UCSD-AML1 (cell line): ENCODE data around the gene CPNE5.
A peak's percentile ranks its signal among the peaks of the same experiment; 100 is the strongest.

ENCODE experiments used
- DNase-seq: peaks from one replicate; lab custom pipeline; 2025; ENCODE audit not compliant: unreplicated experiment; lab: John Stamatoyannopoulos, UW

Gene CPNE5

GRCh38 chr6:36749829-36750489, 89.3 kb downstream of the CPNE5 start:
- DNase-seq = no peak

DNA sequence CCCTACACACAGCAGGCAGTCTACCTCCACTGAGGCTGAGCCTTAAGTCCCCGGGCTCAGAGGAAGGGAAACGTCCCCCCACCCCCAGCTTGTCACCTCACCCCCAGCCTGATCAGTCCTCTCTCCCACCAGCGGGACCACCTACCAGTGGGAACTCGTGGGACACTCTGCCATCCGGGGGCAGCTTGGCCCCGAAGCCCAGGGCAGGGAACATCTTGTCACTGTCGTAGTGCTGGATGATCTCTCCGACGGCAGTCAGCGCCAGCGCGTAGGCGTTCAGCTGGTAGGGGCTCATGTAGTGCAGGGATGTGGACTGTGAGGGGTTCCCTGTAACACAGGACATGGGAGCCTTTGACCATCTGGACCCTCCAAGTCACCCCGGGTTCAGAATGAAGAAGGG, 93.0 kb downstream of the CPNE5 start:
- DNase-seq = no peak

DNA sequence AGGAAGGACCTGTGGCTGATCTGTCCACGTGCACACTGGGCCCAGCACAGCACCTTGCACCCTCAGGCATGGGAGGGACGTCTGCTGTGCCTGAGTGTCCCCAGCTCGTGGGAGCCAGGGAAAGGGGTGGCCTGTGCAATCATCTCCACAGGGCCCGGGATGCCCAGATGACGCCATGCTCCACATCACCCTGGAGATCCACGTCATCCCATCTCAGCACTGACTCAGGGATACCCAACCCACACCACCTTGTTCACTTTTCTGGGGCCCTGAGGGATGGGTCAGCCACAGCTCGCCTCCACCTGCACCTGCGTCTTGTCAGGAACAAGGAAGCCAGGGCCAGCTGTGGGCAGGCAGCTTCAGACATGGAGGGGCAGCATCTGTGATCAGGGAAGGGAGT, 93.4 kb downstream of the CPNE5 start:
- DNase-seq = no peak

GRCh38 chr6:36745283-36745682, 94.0 kb downstream of the CPNE5 start:
- no peak for DNase-seq

DNA sequence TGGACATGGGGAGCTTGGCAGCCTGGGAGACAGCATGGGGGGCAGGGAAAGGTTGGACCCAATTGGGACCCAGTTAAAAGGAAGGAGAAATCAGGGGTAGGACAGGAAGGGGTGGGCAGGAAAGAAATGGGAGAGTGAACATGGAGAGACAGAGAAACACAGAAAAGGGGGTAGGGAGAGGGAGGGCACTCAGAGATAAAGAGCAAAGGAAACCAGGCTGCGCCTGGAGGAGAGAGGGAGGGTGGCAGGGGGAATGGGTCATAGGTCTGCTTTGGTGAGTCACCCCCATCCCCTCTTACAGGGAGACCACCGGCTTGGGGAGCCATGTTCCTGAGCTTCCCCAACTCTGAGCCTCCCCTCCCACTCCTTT, 95.0 kb downstream of the CPNE5 start:
- DNase-seq = no peak

DNA sequence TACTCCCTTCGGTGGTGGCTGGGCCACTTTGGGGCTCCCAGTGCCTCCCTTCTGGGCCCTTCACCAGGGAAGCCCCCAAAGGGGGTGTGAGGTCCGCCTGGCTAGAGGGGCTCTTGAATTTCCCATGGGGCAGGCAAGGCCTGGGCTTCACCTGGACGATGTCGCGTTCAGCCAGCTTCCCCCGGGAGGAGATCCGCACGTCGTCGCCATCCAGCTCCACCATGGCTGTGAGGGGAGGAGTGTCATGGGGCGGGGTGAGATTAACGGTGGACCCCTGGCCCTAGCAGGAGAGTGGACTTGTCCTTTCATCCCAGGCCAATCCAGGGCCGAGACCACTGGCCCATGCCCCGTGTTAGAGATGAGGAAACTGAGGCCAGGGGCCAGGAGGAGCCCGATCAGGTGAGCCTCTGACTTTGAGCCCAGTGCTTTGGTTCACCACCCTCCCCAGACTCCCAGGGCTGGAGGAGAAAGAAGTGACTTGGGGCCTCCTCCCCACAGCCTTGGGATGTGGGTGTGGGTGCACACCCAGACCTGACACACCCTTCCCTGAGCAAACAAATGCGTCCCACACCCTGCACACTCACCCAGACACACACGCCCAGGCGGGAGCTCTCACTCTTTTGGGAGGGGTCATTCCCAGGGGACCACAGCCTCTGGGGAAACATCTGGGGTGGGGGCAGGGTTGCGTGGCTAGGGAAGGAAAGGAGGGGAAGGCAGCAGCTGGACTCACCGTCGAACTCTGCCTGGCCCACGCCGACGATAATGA, 95.5 kb downstream of the CPNE5 start:
- DNase-seq = peak; percentile 27

DNA sequence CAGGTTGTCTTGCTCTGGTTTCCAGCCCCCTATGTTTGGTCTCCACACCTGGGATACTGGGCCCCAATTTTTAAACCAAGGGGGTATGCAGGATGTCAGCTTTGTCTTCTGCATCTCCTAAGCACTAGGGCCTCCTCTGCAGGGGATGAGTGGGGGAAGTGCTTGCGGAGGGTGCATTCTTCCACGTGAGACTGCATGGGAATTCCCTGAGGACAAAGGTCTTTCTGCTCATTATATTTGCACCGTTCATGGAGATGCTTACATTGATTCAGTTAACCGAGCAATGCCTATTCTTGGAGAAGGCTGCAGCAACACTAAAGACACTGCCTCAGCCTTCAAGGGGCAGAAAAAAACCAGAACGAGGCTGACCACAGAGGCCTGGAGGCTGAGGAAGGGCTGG, 96.2 kb downstream of the CPNE5 start:
- DNase-seq = no peak

GRCh38 chr6:36742146-36742545, 97.1 kb downstream of the CPNE5 start:
- no peak for DNase-seq

DNA sequence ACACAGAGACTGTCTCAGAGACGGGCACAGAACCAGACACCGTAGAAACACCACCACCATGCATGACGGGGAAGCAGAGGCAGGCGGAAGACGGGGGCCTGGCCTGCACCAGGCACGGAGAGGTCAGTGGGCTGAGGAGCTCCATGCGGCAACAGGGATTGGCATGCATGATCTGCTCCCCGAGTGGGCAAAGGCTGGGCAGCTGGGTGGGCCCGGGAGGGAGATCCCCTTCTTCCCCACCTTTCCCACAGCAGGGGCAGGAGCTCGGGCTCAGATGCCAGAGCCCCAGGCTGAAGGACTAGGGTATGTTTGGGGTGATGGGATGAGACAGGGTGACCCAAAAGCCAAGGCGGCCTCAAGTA, 98.4 kb downstream of the CPNE5 start:
- no peak for DNase-seq

DNA sequence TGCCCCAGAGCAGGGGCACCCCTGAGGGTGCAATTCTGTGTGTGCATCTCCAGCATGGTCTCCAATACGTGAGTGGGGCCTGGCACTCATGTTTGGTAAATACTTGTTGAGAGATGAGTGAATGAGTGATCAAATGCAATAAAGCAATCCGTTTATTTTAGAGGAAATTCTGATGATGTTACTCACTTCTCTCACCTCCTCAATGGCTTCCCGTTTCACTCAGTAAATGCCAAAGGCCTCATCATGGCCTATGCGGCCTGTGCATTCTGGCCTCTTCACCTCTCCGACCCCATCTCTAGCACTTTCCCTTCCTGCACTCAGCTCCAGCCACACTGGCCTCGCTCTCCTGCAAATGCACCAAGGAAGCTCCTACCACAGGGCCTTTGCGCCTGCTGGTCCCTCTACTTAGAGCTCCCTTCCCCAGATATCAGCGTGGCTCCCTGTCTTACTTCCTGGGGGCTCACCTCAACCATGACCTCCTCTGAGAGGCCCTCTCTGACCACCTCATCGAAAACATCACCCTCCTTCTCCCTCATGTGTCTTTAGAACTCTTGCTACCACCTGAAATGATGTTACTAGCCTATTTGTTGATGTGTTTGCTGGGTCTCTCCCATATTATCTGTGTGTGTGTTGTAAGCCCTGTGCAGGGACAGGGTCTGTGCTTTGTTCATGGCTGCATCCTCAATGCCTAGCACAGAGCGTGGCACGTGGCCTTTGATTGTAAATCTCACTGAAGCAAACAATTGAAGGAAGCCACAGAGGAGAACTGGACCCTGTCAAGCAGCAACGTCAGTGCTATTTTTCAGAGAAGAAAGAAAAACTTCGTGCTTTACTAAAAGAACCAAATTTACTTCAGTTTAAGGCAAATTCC, 99.1 kb downstream of the CPNE5 start:
- DNase-seq = no peak

GRCh38 chr6:36738108-36738507, 101.1 kb downstream of the CPNE5 start:
- DNase-seq = no peak

GRCh38 chr6:36737043-36737785, 102.0 kb downstream of the CPNE5 start:
- DNase-seq = no peak

GRCh38 chr6:36735110-36736071, 103.9 kb downstream of the CPNE5 start:
- DNase-seq = no peak

DNA sequence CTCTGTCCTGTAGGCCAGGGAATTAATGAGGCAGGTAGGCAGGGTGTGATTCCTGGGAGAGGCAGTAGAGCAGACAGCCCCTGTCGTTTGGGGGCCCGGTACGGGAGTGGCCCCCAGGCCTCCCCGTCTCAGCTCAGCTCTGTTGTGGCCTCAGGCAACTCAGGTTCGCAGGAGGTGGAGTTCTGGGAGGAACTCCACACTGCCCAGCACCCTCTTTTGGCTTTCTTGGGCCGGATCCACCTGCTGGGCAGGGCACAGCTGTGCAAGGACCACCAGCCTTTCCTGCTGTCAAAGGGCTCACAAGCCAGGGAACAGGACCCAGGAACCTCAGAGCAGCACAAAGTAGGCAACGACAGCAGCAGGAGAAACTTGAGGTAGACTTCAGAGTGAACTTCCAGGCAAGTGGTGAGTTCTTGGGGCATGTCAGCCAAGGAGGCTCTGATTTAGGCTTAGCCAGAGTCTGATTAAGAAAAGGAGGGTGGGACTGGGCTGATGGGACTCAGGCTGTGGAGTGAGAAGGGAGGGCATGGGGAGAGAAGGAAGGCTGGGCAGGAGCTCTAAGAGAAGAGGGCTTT, 104.7 kb downstream of the CPNE5 start:
- no peak for DNase-seq

DNA sequence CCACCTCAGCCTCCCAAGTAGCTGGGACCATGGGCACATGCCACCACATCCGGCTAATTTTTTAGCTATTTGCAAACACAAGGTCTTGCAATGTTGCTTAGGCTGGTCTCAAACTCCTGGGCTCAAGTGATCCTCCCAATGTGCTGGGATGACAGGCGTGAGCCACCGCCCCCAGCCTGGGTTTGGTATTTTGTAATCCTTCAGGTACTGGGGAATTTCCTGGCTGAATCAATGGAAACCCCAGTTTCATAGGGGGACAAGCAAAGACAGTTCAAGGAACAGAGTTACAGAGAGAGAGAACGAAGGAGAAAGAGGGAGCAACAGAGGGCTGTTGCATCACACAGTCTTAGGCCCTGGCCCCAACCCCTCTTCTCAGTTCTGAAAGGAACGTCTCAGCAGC, 105.9 kb downstream of the CPNE5 start:
- DNase-seq = no peak

DNA sequence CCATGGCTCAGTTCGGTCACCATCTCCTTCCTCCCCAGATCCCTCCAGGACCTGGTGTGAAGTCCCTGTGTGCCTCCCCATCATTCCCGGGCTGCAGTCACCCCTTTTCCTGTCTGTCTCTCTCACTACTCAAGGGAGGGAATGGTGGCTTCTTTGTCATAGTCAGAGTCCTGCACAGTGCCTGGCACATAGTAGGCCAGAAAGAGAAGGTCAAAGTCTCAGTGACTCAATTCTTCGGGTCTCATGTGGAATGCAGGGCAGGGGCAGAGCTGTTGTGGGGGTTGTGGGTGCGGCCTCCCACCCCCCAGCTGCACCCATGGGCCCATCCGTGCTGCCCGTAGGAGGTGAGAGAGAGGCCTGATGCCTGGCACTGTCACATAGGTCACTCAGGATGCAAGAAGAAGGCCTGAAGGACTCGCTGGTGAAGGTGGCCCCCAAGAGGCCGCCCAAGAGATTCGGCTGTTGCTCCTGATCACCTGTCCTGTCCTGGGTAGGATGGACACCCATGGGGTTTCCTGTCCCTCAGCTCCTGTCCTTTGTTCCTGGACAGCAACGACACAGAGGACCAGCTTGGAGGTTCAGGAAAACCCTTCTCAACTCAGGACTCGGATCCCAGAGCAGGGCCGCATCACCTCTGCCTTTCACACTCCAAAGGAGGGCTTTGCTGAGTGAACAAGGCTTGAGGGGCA, 107.5 kb downstream of the CPNE5 start:
- DNase-seq = no peak

DNA sequence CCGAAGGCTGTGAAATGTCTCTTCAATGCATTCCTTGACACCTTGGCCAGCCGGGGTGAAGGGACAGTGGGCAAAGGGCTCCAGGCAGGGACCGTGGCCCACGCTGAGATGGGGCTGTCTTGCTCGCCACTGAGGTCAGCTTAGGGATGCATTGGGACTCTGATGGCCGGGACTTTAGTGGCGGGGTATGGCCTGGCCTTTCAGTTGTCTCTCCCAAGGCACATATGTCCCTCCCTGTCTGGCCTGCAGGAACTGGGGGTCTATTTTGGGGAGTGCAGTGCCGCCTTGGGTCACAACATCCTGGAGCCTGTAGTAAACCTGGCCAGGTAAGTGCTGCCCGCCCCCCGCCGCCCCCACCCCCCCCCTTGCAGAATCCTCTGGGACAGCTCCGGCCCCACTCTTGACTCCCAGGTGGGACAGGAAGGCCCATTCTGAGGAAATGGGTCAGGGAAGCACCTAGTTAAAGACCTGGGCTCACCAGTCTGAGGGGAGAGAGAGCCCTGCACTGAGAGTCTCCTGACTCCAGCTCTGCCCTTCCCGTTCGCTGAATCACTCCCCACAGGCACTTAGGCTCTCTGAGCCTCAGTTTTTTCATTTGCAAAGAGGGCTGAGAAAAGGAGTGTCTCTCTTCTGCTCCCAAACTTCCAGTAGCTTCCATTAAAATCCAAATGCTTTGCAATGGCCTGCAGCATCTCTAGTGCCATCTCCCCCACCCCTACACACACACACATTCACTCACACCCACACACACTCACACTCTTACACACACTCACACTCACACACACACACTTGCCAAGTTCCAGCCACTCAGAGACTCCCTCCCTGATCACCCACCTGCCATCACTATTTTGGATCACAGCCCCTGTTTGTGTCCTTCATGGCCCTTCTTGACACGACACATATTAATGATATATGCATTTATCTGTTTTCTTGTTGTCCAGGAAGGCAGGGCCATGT, 108.5 kb downstream of the CPNE5 start:
- no peak for DNase-seq

DNA sequence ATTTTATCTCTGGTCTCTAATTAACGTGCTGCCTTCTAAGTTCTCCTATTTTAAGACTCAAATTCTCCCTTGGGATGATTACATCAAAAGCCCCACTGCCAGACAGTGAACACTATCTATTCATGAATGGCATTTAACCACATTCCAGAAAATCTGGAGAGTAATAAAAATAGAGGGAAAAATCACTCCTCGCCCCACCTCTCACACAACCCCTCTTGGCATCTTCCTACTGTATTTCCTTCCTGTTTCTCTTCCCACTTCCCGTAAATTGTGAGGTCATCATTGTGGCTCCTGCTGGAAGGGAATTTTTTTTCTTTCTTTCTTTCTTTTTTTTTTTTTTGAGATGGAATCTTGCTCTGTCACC, 110.1 kb downstream of the CPNE5 start:
- DNase-seq = no peak
